ENCODE results near the gene MBNL1.

- TF ChIP-seq CTCF (IDR thresholded peaks at IDR 0.05; ENCODE audit: extremely low read depth in 1 of 2, insufficient read depth in 1 of 2, low read depth in 1 of 2, low read length in 2 of 2) (no peak), POLR2A (IDR thresholded peaks at IDR 0.05; ENCODE audit: low read depth, low read length) (no peak), POLR2AphosphoS5 (IDR thresholded peaks at IDR 0.05; ENCODE audit: insufficient read depth, low read depth, low read length) (no peak), EZH2 (IDR thresholded peaks at IDR 0.05; ENCODE audit: borderline replicate concordance, low read depth, low read length, severe bottlenecking) (no peak), GATA2 (IDR thresholded peaks at IDR 0.05; ENCODE audit: insufficient read depth, insufficient read length, low read depth, low read length) (no peak), MYC (IDR thresholded peaks at IDR 0.05; ENCODE audit: low read depth, low read length) (no peak)
Measured at GRCh38 chr3:152295344-152295743, 26.6 kb downstream of the MBNL1 start.
